Hepatocyte (in vitro differentiated cells): ENCODE data around the gene HEBP1.

ENCODE experiments used
- EZH2 ChIP-seq: fragments of 200-600 bp; sonication (generic); IDR thresholded peaks from 2 replicates; pipeline ENCODE4 v1.6.1; 2016; ENCODE audit warnings: antibody characterized with exemption, mild to moderate bottlenecking, borderline replicate concordance
- TF ChIP-seq, protein P1 (sequence below): fragments of 200-600 bp; sonication (generic); IDR thresholded peaks from 2 replicates; pipeline ENCODE4 v1.5.1; 2016; ENCODE audit warnings: antibody characterized with exemption, mild to moderate bottlenecking; ENCODE audit not compliant: poor library complexity

GRCh38 chr12:12929696-12930095 is 70.4 kb downstream of the HEBP1 start:
- TF ChIP-seq, protein P1, sequence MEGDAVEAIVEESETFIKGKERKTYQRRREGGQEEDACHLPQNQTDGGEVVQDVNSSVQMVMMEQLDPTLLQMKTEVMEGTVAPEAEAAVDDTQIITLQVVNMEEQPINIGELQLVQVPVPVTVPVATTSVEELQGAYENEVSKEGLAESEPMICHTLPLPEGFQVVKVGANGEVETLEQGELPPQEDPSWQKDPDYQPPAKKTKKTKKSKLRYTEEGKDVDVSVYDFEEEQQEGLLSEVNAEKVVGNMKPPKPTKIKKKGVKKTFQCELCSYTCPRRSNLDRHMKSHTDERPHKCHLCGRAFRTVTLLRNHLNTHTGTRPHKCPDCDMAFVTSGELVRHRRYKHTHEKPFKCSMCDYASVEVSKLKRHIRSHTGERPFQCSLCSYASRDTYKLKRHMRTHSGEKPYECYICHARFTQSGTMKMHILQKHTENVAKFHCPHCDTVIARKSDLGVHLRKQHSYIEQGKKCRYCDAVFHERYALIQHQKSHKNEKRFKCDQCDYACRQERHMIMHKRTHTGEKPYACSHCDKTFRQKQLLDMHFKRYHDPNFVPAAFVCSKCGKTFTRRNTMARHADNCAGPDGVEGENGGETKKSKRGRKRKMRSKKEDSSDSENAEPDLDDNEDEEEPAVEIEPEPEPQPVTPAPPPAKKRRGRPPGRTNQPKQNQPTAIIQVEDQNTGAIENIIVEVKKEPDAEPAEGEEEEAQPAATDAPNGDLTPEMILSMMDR: no peak
- TF ChIP-seq EZH2: no peak
